OCI-LY7 (cell line): ENCODE measurements around the gene PAQR4. TPM values are rescaled to one million over a fixed set of nuclear protein-coding genes. Genes with fewer than 3 reads are reported as not detected.
A peak's percentile ranks its signal among the peaks of the same experiment; 100 is the strongest.

Experiments
- BruUV-seq: library from RNA; stranded (reverse); fragments of 400-500 nt; replicated peaks from 2 replicates; lab custom pipeline; 2021; lab: Mats Ljungman, UMichigan
- CTCF ChIA-PET: fragments of 300-600 bp; sonication (Branson Sonifier 250); formaldehyde crosslinking; loops from one replicate; lab custom pipeline; 2022; ENCODE audit warnings: antibody characterized with exemption; ENCODE audit not compliant: unreplicated experiment; lab: Charles Lee
- POLR2A ChIA-PET: fragments of 300-600 bp; sonication (Branson Sonifier 250); formaldehyde crosslinking; loops from one replicate; lab custom pipeline; 2022; ENCODE audit warnings: antibody characterized with exemption; lab: Charles Lee
- DNase-seq: peaks from one replicate; pipeline ENCODE4 v3.0.0-alpha.2; 2015; ENCODE audit warnings: low spot score
- H2AFZ ChIP-seq: fragments of 200-600 bp; sonication (generic), shearing (Covaris generic); 2 replicates; pipeline ENCODE4 v1.6.1; 2014; ENCODE audit warnings: mild to moderate bottlenecking, antibody characterized with exemption, low read length, moderate library complexity
- H3K27ac ChIP-seq: fragments of 200-600 bp; sonication (generic); 2 replicates; pipeline ENCODE4 v1.5.1; 2014; ENCODE audit warnings: mixed run types, low read depth, mild to moderate bottlenecking, moderate library complexity, low read length, inconsistent platforms; ENCODE audit not compliant: poor library complexity, severe bottlenecking
- H3K36me3 ChIP-seq: fragments of 200-600 bp; sonication (generic); 2 replicates; pipeline ENCODE4 v1.6.1; 2014; ENCODE audit warnings: mild to moderate bottlenecking, antibody characterized with exemption, low read length, moderate library complexity, mixed read lengths; ENCODE audit not compliant: insufficient read depth
- H3K4me1 ChIP-seq: fragments of 200-600 bp; sonication (generic); 2 replicates; pipeline ENCODE4 v1.5.1; 2014; ENCODE audit warnings: mild to moderate bottlenecking, low read length; ENCODE audit not compliant: insufficient read depth, poor library complexity, severe bottlenecking
- H3K4me2 ChIP-seq: fragments of 200-600 bp; sonication (generic); 2 replicates; pipeline ENCODE4 v1.6.1; 2014; ENCODE audit warnings: mild to moderate bottlenecking, low read length
- H3K4me3 ChIP-seq: fragments of 200-600 bp; sonication (generic); 2 replicates; pipeline ENCODE4 v1.5.1; 2014; ENCODE audit warnings: mild to moderate bottlenecking, low read depth, low read length; ENCODE audit not compliant: poor library complexity, severe bottlenecking
- H3K79me2 ChIP-seq: fragments of 200-600 bp; sonication (generic); 2 replicates; pipeline ENCODE4 v1.6.1; 2016; ENCODE audit warnings: low read depth, mild to moderate bottlenecking, low read length, moderate library complexity, mixed read lengths; ENCODE audit not compliant: insufficient read depth
- H3K9me2 ChIP-seq: fragments of 200-600 bp; sonication (generic); 2 replicates; pipeline ENCODE4 v1.6.1; 2016; ENCODE audit warnings: mild to moderate bottlenecking, low read length, mixed read lengths; ENCODE audit not compliant: insufficient read depth
- H3K9me3 ChIP-seq: fragments of 200-600 bp; sonication (generic); 2 replicates; pipeline ENCODE4 v1.6.1; 2014; ENCODE audit warnings: mild to moderate bottlenecking, mixed run types, low read length, mixed read lengths
- H4K20me1 ChIP-seq: fragments of 200-600 bp; sonication (generic); 2 replicates; pipeline ENCODE4 v1.6.1; 2014; ENCODE audit warnings: mild to moderate bottlenecking, antibody characterized with exemption, low read length, moderate library complexity, mixed read lengths; ENCODE audit not compliant: insufficient read depth
- CTCF ChIP-seq: fragments of 200-600 bp; sonication (generic); conservative IDR thresholded peaks from 2 replicates; pipeline ENCODE4 v1.5.1; 2014; ENCODE audit warnings: mild to moderate bottlenecking, antibody characterized with exemption, low read length, moderate library complexity, mixed read lengths
- EZH2phosphoT487 ChIP-seq: fragments of 200-600 bp; sonication (generic); IDR thresholded peaks from 2 replicates; pipeline ENCODE4 v1.6.1; 2018; ENCODE audit warnings: low read depth, borderline replicate concordance, mild to moderate bottlenecking, mixed run types, antibody characterized with exemption, low read length, moderate library complexity, mixed read lengths
- intact Hi-C: fragments of 100-400 bp; cut with micrococcal nuclease; formaldehyde crosslinking; loops from one replicate; pipeline ENCODE4 v1.10.0; 2022; ENCODE audit not compliant: unreplicated experiment
- total RNA-seq, 2 experiments: library from RNA; depleted of rRNA in 1 of 2; stranded (reverse); fragments of >200 nt in 1 of 2; shearing (Covaris generic) in 1 of 2; gene quantifications; 2 replicates each; pipeline ENCODE4 v1.2.3, GENCODE V29; 2014 to 2022

The PAQR4 gene
- total RNA-seq, 2 experiments from 2014 or later: 49.1 to 59.7 TPM

- BruUV-seq: no TSS peak
- POLR2A ChIA-PET: no interaction called here
- CTCF ChIA-PET: no interaction called here
- Histone ChIP-seq H3K4me2 (no peak overlapping the region), H3K9me2 (no peaks in the 10 kb centered on the region), H3K27ac (no peak overlapping the region), H3K79me2 (no peaks in the 10 kb centered on the region), H3K9me3 (no peaks in the 10 kb centered on the region), H3K4me1 (peaks cover 4% of the 10 kb centered on the region), H3K36me3 (no peaks in the 10 kb centered on the region; the same call in 1 of the 2 replicates), H2AFZ (no peak overlapping the region), H4K20me1 (peaks cover 4% of the 10 kb centered on the region; the same call in 1 of the 2 replicates), H3K4me3 (no peak overlapping the region)
- intact Hi-C loops: loop anchor here (5.0 kb wide), 1 partner anchor 36 kb away; the partner anchor contains the start of gene KREMEN2
- DNase-seq: no peak
- TF ChIP-seq CTCF (no peak), EZH2phosphoT487 (no peak)
These were observed 43.0 kb upstream of the PAQR4 start for GRCh38 chr16:2925951-2926649.

GRCh38 chr16:2926650-2926999 is 42.5 kb upstream of the PAQR4 start:
- Histone ChIP-seq H2AFZ (no peak overlapping the region), H4K20me1 (peaks cover 4% of the 10 kb centered on the region; the same call in 1 of the 2 replicates), H3K4me3 (no peak overlapping the region), H3K4me1 (peaks cover 4% of the 10 kb centered on the region), H3K4me2 (peak overlapping the region; percentile 36; the same call in 1 of the 2 replicates), H3K9me2 (no peaks in the 10 kb centered on the region), H3K27ac (no peak overlapping the region), H3K9me3 (no peaks in the 10 kb centered on the region), H3K36me3 (no peaks in the 10 kb centered on the region; the same call in 1 of the 2 replicates), H3K79me2 (no peaks in the 10 kb centered on the region)
- BruUV-seq: no TSS peak
- DNase-seq: no peak
- intact Hi-C loops: loop anchor here (5.0 kb wide), 1 partner anchor 36 kb away; the partner anchor contains the start of gene KREMEN2
- POLR2A ChIA-PET: no interaction called here
- TF ChIP-seq CTCF (no peak), EZH2phosphoT487 (no peak)
- CTCF ChIA-PET: no interaction called here
